CD4-positive, CD25-positive, alpha-beta regulatory T cell (primary cell): ENCODE measurements around the gene CCDC9B. TPM values are rescaled to one million over a fixed set of nuclear protein-coding genes. Genes with fewer than 3 reads are reported as not detected.

Experiments
- ATAC-seq, 2 donors: fragments of 150-1000 bp; cut with Tn5 transposase; one replicate each; pipeline ENCODE4 v1.10.0; 2021; ENCODE audit warnings: low read depth in 2 of 2, moderate number of reproducible peaks in 2 of 2, moderate library complexity in 1 of 2
- DNase-seq, 3 donors: peaks; one replicate each; pipeline versions ENCODE4 v3.0.0 to v3.0.0-alpha.2; 2012 to 2022; ENCODE audit warnings: mixed read lengths in 1 of 3
- H3K27ac ChIP-seq: one replicate; pipeline ENCODE4 v1.7.0; 2013; ENCODE audit warnings: mild to moderate bottlenecking, low read length; ENCODE audit not compliant: insufficient read depth, poor library complexity, severe bottlenecking
- H3K27me3 ChIP-seq: one replicate; pipeline ENCODE4 v1.7.0; 2013; ENCODE audit warnings: low read length; ENCODE audit not compliant: control insufficient read depth, insufficient read depth
- H3K36me3 ChIP-seq: one replicate; pipeline ENCODE4 v1.7.0; 2013; ENCODE audit warnings: mild to moderate bottlenecking, low read length, moderate library complexity; ENCODE audit not compliant: control insufficient read depth, insufficient read depth
- H3K4me1 ChIP-seq: 2 replicates; pipeline ENCODE4 v1.7.0; 2013; ENCODE audit warnings: mild to moderate bottlenecking, low read length; ENCODE audit not compliant: insufficient read depth, control insufficient read depth, poor library complexity, severe bottlenecking
- H3K4me3 ChIP-seq: one replicate; pipeline ENCODE4 v1.7.0; 2013; ENCODE audit warnings: low read depth, mild to moderate bottlenecking, low read length, moderate library complexity
- H3K9me3 ChIP-seq, 2 experiments: 1 replicate in 1 of 2; 2 replicates in 1 of 2; pipeline ENCODE4 v1.7.0; 2013; ENCODE audit warnings: low read length in 2 of 2, mild to moderate bottlenecking in 1 of 2, moderate library complexity in 1 of 2; ENCODE audit not compliant: control insufficient read depth in 2 of 2
- H3K27ac Mint-ChIP-seq, 3 donors: one replicate each; pipeline ENCODE4 v1.8.0; 2020 to 2022; ENCODE audit warnings: mild to moderate bottlenecking in 3 of 3, mixed read lengths in 3 of 3, moderate library complexity in 2 of 3
- H3K27me3 Mint-ChIP-seq: one replicate; pipeline ENCODE4 v1.8.0; 2022; ENCODE audit warnings: mild to moderate bottlenecking, mixed read lengths
- H3K36me3 Mint-ChIP-seq: one replicate; pipeline ENCODE4 v1.8.0; 2020; ENCODE audit warnings: mixed read lengths
- H3K4me1 Mint-ChIP-seq, 4 donors: one replicate each; pipeline ENCODE4 v1.8.0; 2020 to 2022; ENCODE audit warnings: mixed read lengths in 4 of 4, mild to moderate bottlenecking in 1 of 4
- H3K4me3 Mint-ChIP-seq, 4 donors: one replicate each; pipeline ENCODE4 v1.8.0; 2020 to 2022; ENCODE audit warnings: mild to moderate bottlenecking in 4 of 4, mixed read lengths in 4 of 4, moderate library complexity in 3 of 4
- H3K9me3 Mint-ChIP-seq, 7 donors: one replicate each; pipeline ENCODE4 v1.8.0; 2020 to 2022; ENCODE audit warnings: mixed read lengths in 7 of 7, mild to moderate bottlenecking in 3 of 7, moderate library complexity in 2 of 7
- polyA plus RNA-seq, 4 donors: library from polyadenylated mRNA; unstranded; fragments of 300-500 nt; fragmentation: Illumina TruSeq; gene quantifications; one replicate each; pipeline ENCODE4 v1.2.3, GENCODE V29; 2021
- total RNA-seq: library from RNA; stranded (reverse); gene quantifications from one replicate; pipeline ENCODE4 v1.2.3, GENCODE V29; 2022

The CCDC9B gene
- total and polyA plus RNA-seq, 5 donors from 2014 or later = 0.10 to 3.7 TPM; not detected in 3

GRCh38 chr15:40364251-40364650, 23.5 kb upstream of the CCDC9B start:
- H3K9me3 Mint-ChIP-seq = peaks cover 0 to 1% (median 0%) of the 10 kb centered on the region in 7 donors
- no peak overlapping the region for H3K27ac Mint-ChIP-seq
- peaks cover 5 to 50% (median 17%) of the 10 kb centered on the region in 4 donors for H3K4me1 Mint-ChIP-seq
- DNase-seq (no peak), ATAC-seq (no peak)
- peaks cover 8% of the 10 kb centered on the region for H3K36me3 Mint-ChIP-seq
- Histone ChIP-seq H3K4me1 (peaks cover 22% of the 10 kb centered on the region), H3K27me3 (no peaks in the 10 kb centered on the region), H3K4me3 (no peak overlapping the region), H3K27ac (no peak overlapping the region), H3K36me3 (no peaks in the 10 kb centered on the region), H3K9me3 (no peaks in the 10 kb centered on the region)
- H3K4me3 Mint-ChIP-seq = peak overlapping the region in 1 of 4 donors; percentile 44
- H3K27me3 Mint-ChIP-seq = no peaks in the 10 kb centered on the region

- Histone ChIP-seq H3K27ac (no peak overlapping the region), H3K4me1 (peaks cover 26% of the 10 kb centered on the region), H3K27me3 (no peaks in the 10 kb centered on the region), H3K4me3 (no peak overlapping the region), H3K9me3 (no peaks in the 10 kb centered on the region), H3K36me3 (no peaks in the 10 kb centered on the region)
- Mint-ChIP-seq H3K27me3 (no peaks in the 10 kb centered on the region), H3K4me3 (peak overlapping the region in 1 of 4 donors; percentile 54), H3K9me3 (peaks cover 0 to 1% (median 0%) of the 10 kb centered on the region in 7 donors), H3K36me3 (peaks cover 8% of the 10 kb centered on the region), H3K27ac (no peak overlapping the region), H3K4me1 (peaks cover 5 to 51% (median 18%) of the 10 kb centered on the region in 4 donors)
- ATAC-seq (no peak), DNase-seq (no peak)
Measured at GRCh38 chr15:40363611-40364010, 22.9 kb upstream of the CCDC9B start.

- peaks cover 8% of the 10 kb centered on the region for H3K36me3 Mint-ChIP-seq
- no peaks in the 10 kb centered on the region for H3K36me3 ChIP-seq
- H3K4me3 ChIP-seq = no peak overlapping the region
- no peak overlapping the region for H3K27ac ChIP-seq
- peaks cover under 1% of the 10 kb centered on the region for H3K27me3 Mint-ChIP-seq
- H3K9me3 ChIP-seq = no peaks in the 10 kb centered on the region
- H3K9me3 Mint-ChIP-seq = peaks cover 0 to 1% (median 0%) of the 10 kb centered on the region in 7 donors
- peaks cover 0 to 47% (median 12%) of the 10 kb centered on the region in 4 donors for H3K4me1 Mint-ChIP-seq
- ATAC-seq (no peak), DNase-seq (no peak)
- no peaks in the 10 kb centered on the region for H3K27me3 ChIP-seq
- H3K4me3 Mint-ChIP-seq = peak overlapping the region in 1 of 4 donors; percentile 60
- H3K4me1 ChIP-seq = peaks cover 21% of the 10 kb centered on the region
- H3K27ac Mint-ChIP-seq = no peak overlapping the region
Measured at GRCh38 chr15:40361640-40362039, 20.9 kb upstream of the CCDC9B start.

- H3K27me3 ChIP-seq = no peaks in the 10 kb centered on the region
- peaks cover 5% of the 10 kb centered on the region for H3K27me3 Mint-ChIP-seq
- H3K9me3 Mint-ChIP-seq = no peaks in the 10 kb centered on the region
- H3K4me3 ChIP-seq = no peak overlapping the region
- H3K9me3 ChIP-seq = no peaks in the 10 kb centered on the region
- H3K27ac Mint-ChIP-seq = no peak overlapping the region
- H3K36me3 Mint-ChIP-seq = peaks cover 8% of the 10 kb centered on the region
- ATAC-seq (no peak), DNase-seq (no peak)
- peaks cover 15% of the 10 kb centered on the region for H3K4me1 ChIP-seq
- H3K36me3 ChIP-seq = no peaks in the 10 kb centered on the region
- H3K4me3 Mint-ChIP-seq = peak overlapping the region in 3 of 4 donors; percentile 74 to 88 (median 74)
- H3K27ac ChIP-seq = no peak overlapping the region
- H3K4me1 Mint-ChIP-seq = peaks cover 0 to 31% (median 9%) of the 10 kb centered on the region in 4 donors
Measured at GRCh38 chr15:40360015-40360414, 19.3 kb upstream of the CCDC9B start.

GRCh38 chr15:40358471-40359353, 18.0 kb upstream of the CCDC9B start:
- ATAC-seq = peak in 1 of 2 donors; percentile 17
- H3K27me3 Mint-ChIP-seq = peaks cover 6% of the 10 kb centered on the region
- H3K4me1 Mint-ChIP-seq = peaks cover 0 to 25% (median 10%) of the 10 kb centered on the region in 4 donors
- H3K36me3 Mint-ChIP-seq = peaks cover 8% of the 10 kb centered on the region
- Histone ChIP-seq H3K27me3 (no peaks in the 10 kb centered on the region), H3K9me3 (no peaks in the 10 kb centered on the region), H3K27ac (no peak overlapping the region), H3K36me3 (no peaks in the 10 kb centered on the region), H3K4me3 (peak overlapping the region; percentile 35), H3K4me1 (peaks cover 15% of the 10 kb centered on the region)
- peak in 2 of 3 donors; percentile 33 to 44 for DNase-seq
- peak overlapping the region in 1 of 3 donors; percentile 15 for H3K27ac Mint-ChIP-seq
- no peaks in the 10 kb centered on the region for H3K9me3 Mint-ChIP-seq
- H3K4me3 Mint-ChIP-seq = peak overlapping the region; percentile 74 to 88 (median 81)

- H3K9me3 ChIP-seq = no peaks in the 10 kb centered on the region
- Mint-ChIP-seq H3K36me3 (peaks cover 8% of the 10 kb centered on the region), H3K27ac (peak within 1 kb of the TSS in 1 of 3 donors; percentile 15), H3K9me3 (peaks cover 0 to 1% (median 0%) of the 10 kb centered on the region in 7 donors), H3K4me3 (peak within 1 kb of the TSS; percentile 74 to 92 (median 86)), H3K4me1 (peaks cover 0 to 21% (median 10%) of the 10 kb centered on the region in 4 donors), H3K27me3 (peaks cover 10% of the 10 kb centered on the region)
- peak; percentile 87 for ATAC-seq
- H3K4me1 ChIP-seq = peaks cover 15% of the 10 kb centered on the region
- peak; percentile 84 to 91 (median 84) for DNase-seq
- H3K4me3 ChIP-seq = peak within 1 kb of the TSS; percentile 44
- H3K27me3 ChIP-seq = no peaks in the 10 kb centered on the region
- H3K36me3 ChIP-seq = no peaks in the 10 kb centered on the region
- no peak within 1 kb of the TSS for H3K27ac ChIP-seq
Measured at GRCh38 chr15:40357723-40358470, 17.2 kb upstream of the CCDC9B start, which contains the start of gene DISP2. DISP2 (plus strand) TSS chr15:40358219; CDS start chr15:40358322, 103 bp downstream.

GRCh38 chr15:40357246-40357645, 16.5 kb upstream of the CCDC9B start:
- Mint-ChIP-seq H3K36me3 (peaks cover 3% of the 10 kb centered on the region), H3K27ac (no peak overlapping the region), H3K4me3 (peak overlapping the region; percentile 15 to 92 (median 80)), H3K4me1 (peaks cover 0 to 17% (median 8%) of the 10 kb centered on the region in 4 donors), H3K9me3 (peaks cover 0 to 1% (median 0%) of the 10 kb centered on the region in 7 donors), H3K27me3 (peaks cover 10% of the 10 kb centered on the region)
- DNase-seq (no peak), ATAC-seq (no peak)
- H3K9me3 ChIP-seq = no peaks in the 10 kb centered on the region
- no peak overlapping the region for H3K27ac ChIP-seq
- H3K36me3 ChIP-seq = no peaks in the 10 kb centered on the region
- H3K27me3 ChIP-seq = no peaks in the 10 kb centered on the region
- peaks cover 15% of the 10 kb centered on the region for H3K4me1 ChIP-seq
- peak overlapping the region; percentile 44 for H3K4me3 ChIP-seq
